Bronchial epithelial cell (primary cell): ENCODE results near the gene RNGTT. TPM values are rescaled to one million over a fixed set of nuclear protein-coding genes. Genes with fewer than 3 reads are reported as not detected.

Experiments used
- DNase-seq: peaks from one replicate; pipeline ENCODE4 v3.0.0-alpha.2; 2010; ENCODE audit warnings: low read depth
- FAIRE-seq: peaks from 2 replicates; lab custom pipeline; 2011; peaks lifted over from hg19 to GRCh38; lab: Jason Lieb, UNC
- H3K27me3 ChIP-seq: 2 replicates; pipeline ENCODE4 v1.5.1; 2011; ENCODE audit warnings: low read length; ENCODE audit not compliant: control insufficient read depth, insufficient read depth
- H3K36me3 ChIP-seq: 2 replicates; pipeline ENCODE4 v1.5.1; 2011; ENCODE audit warnings: low read length; ENCODE audit not compliant: control insufficient read depth, insufficient read depth
- H3K4me3 ChIP-seq: 2 replicates; pipeline ENCODE4 v1.5.1; 2011; ENCODE audit warnings: mild to moderate bottlenecking, low read depth, low read length, control low read depth
- CTCF ChIP-seq: IDR thresholded peaks from 2 replicates; pipeline ENCODE4 v1.5.1; 2011; ENCODE audit warnings: mild to moderate bottlenecking, moderate library complexity, low read length, control low read depth, inconsistent platforms; ENCODE audit not compliant: insufficient read depth, severe bottlenecking
- total RNA-seq: library from RNA; depleted of rRNA; stranded (reverse); fragments of >200 nt; gene quantifications from 2 replicates; pipeline ENCODE4 v1.2.1, GENCODE V29; 2014

RNGTT gene
- 19.7 and 20.8 TPM in 2 replicates for total RNA-seq

GRCh38 chr6:88963139-88964090 is at the start of gene RNGTT:
RNGTT (minus strand) TSS chr6:88963618; CDS start chr6:88963409, 209 bp downstream.
- FAIRE-seq = no peak
- no peaks in the 10 kb centered on the region for H3K27me3 ChIP-seq
- H3K36me3 ChIP-seq = no peaks in the 10 kb centered on the region
- no peak for TF ChIP-seq CTCF
- DNase-seq = peak; percentile 91
- H3K4me3 ChIP-seq = peak within 1 kb of the TSS; percentile 97

- no peak for TF ChIP-seq CTCF
- FAIRE-seq = no peak
- DNase-seq = no peak
- no peaks in the 10 kb centered on the region for H3K36me3 ChIP-seq
- H3K4me3 ChIP-seq = no peak overlapping the region
- no peaks in the 10 kb centered on the region for H3K27me3 ChIP-seq
Observed at GRCh38 chr6:89011436-89011835, 48.0 kb upstream of the RNGTT start.

- H3K27me3 ChIP-seq = no peaks in the 10 kb centered on the region
- DNase-seq = no peak
- FAIRE-seq = no peak
- no peak overlapping the region for H3K4me3 ChIP-seq
- H3K36me3 ChIP-seq = no peaks in the 10 kb centered on the region
- TF ChIP-seq CTCF = no peak
Observed at GRCh38 chr6:89010825-89011224, 47.4 kb upstream of the RNGTT start.

- no peak for TF ChIP-seq CTCF
- Histone ChIP-seq H3K27me3 (no peaks in the 10 kb centered on the region), H3K4me3 (no peak overlapping the region), H3K36me3 (no peaks in the 10 kb centered on the region)
- FAIRE-seq = peak; percentile 97
- DNase-seq = no peak
Observed at GRCh38 chr6:89009624-89010059, 46.2 kb upstream of the RNGTT start.

- Histone ChIP-seq H3K27me3 (no peaks in the 10 kb centered on the region), H3K36me3 (no peaks in the 10 kb centered on the region), H3K4me3 (no peak overlapping the region)
- TF ChIP-seq CTCF = no peak
- no peak for FAIRE-seq
- no peak for DNase-seq
Observed at GRCh38 chr6:89008815-89009374, 45.5 kb upstream of the RNGTT start.
